ENCODE measurements around the gene NKD1.

NKD1 gene

DNA sequence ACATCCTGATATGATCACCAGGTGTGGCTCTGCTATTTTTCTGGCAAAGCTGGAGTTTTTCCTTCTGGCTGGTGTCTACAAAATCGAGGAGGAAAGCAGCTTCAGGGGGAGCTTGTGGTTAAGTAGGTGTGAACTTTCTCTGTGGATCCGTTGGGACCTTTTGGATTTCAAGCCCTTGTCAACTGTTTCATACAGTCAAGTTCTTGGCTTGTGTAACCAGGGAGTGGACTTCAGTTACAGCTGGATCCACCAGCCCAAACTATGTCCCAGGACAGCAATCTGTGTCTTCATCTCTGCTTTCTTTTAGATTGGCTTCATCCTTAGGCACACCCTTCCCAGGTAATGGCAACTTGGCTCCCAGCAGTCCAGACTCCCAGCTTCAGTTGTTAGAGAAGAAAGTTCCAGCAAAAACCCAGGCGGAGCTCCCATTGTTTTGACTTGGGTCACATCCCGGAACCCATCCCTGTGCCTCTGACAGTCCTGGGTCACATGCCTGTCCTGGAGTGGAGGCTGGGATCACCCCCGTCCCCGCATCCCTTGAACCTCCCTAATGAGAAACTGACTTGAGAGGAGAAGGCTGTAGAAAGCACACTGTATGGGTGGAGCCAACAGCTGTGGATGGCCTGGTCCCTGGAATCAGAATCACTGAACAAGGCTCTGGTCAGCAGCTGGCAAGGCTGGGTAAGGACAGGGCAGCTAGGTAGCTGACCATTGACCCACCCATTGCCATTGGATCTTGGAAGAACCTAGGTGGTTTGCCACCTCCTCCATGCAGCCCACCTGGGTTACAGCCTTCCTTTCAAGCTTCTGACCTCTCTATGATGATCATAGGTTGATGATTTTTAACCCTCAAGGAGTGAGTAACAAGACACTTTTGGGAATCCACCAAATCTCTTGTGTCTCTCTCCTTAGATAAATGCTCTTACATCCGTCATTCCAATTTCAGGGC, 18.1 kb downstream of the NKD1 start:
- H3K4me1 Mint-ChIP-seq (ENCODE audit: low read depth) = no peaks in the 10 kb centered on the region
- no peaks in the 10 kb centered on the region for H3K36me3 Mint-ChIP-seq (ENCODE audit: low read depth)
- peaks cover 7% of the 10 kb centered on the region for H3K27me3 Mint-ChIP-seq
- no peak overlapping the region for H3K27ac Mint-ChIP-seq
- H3K9me3 Mint-ChIP-seq = peaks cover 7% of the 10 kb centered on the region
- intact Hi-C loops (cut with micrococcal nuclease) = no loop called here
- H3K4me3 Mint-ChIP-seq = no peak overlapping the region

DNA sequence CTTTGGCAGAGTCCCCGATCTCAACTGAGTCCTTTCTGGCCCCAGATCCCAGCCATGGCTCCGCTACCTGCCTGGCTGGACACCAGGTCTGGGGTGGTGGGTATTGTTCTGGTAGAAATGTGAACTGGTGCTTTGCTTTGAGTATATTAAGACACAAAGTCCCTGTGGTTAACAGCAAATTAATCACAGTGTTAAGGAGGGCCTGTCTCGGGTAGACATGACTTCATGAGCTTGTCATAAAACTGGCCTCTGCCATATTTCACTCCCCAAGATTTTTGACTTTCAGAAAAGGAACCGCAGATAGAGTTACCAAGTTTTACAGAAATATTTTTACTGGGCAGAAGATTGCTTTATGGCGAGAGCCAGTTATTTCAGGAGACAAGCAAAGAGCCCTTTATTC, 19.5 kb downstream of the NKD1 start:
- Mint-ChIP-seq H3K4me3 (no peak overlapping the region), H3K4me1 (ENCODE audit: low read depth) (no peaks in the 10 kb centered on the region), H3K27ac (no peak overlapping the region), H3K27me3 (peaks cover 12% of the 10 kb centered on the region), H3K36me3 (ENCODE audit: low read depth) (no peaks in the 10 kb centered on the region), H3K9me3 (no peaks in the 10 kb centered on the region)
- intact Hi-C loops (cut with micrococcal nuclease) = no loop called here

GRCh38 chr16:50568187-50568815, 20.1 kb downstream of the NKD1 start:
- H3K4me3 Mint-ChIP-seq = no peak overlapping the region
- peaks cover 12% of the 10 kb centered on the region for H3K27me3 Mint-ChIP-seq
- H3K36me3 Mint-ChIP-seq (ENCODE audit: low read depth) = no peaks in the 10 kb centered on the region
- intact Hi-C loops (cut with micrococcal nuclease) = no loop called here
- H3K27ac Mint-ChIP-seq = no peak overlapping the region
- H3K4me1 Mint-ChIP-seq (ENCODE audit: low read depth) = no peaks in the 10 kb centered on the region
- no peaks in the 10 kb centered on the region for H3K9me3 Mint-ChIP-seq

DNA sequence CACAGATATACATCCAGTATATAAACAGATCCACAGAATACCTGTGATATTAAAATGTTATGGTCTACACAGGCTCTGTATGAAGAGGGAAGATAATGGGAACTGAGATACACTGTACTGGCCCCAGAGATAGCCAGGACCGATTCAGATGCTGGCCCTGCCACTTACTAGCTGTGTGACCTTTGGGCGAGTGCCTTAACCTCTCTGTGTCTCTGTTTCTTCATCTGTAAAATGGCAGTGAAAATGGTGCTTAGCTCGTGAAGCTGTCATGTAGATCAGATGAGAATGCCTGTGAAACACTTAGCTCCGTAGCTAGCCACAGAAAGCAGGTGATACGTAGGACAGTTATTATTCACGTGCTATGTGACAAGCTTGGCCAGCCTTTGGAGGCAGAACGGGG, 22.2 kb downstream of the NKD1 start:
- H3K9me3 Mint-ChIP-seq = no peaks in the 10 kb centered on the region
- no peak overlapping the region for H3K4me3 Mint-ChIP-seq
- H3K4me1 Mint-ChIP-seq (ENCODE audit: low read depth) = no peaks in the 10 kb centered on the region
- no peaks in the 10 kb centered on the region for H3K36me3 Mint-ChIP-seq (ENCODE audit: low read depth)
- H3K27ac Mint-ChIP-seq = no peak overlapping the region
- H3K27me3 Mint-ChIP-seq = peaks cover 12% of the 10 kb centered on the region
- intact Hi-C loops (cut with micrococcal nuclease) = no loop called here

GRCh38 chr16:50570808-50571598, 22.8 kb downstream of the NKD1 start:
- Mint-ChIP-seq H3K9me3 (no peaks in the 10 kb centered on the region), H3K27ac (no peak overlapping the region), H3K4me3 (no peak overlapping the region), H3K4me1 (ENCODE audit: low read depth) (no peaks in the 10 kb centered on the region), H3K36me3 (ENCODE audit: low read depth) (no peaks in the 10 kb centered on the region), H3K27me3 (peaks cover 12% of the 10 kb centered on the region)
- intact Hi-C loops (cut with micrococcal nuclease) = no loop called here

- intact Hi-C loops (cut with micrococcal nuclease) = no loop called here
- Mint-ChIP-seq H3K27me3 (peaks cover 12% of the 10 kb centered on the region), H3K9me3 (no peaks in the 10 kb centered on the region), H3K27ac (no peak overlapping the region), H3K4me1 (ENCODE audit: low read depth) (no peaks in the 10 kb centered on the region), H3K4me3 (no peak overlapping the region), H3K36me3 (ENCODE audit: low read depth) (no peaks in the 10 kb centered on the region)
Measured at GRCh38 chr16:50571786-50572185, 23.6 kb downstream of the NKD1 start.

DNA sequence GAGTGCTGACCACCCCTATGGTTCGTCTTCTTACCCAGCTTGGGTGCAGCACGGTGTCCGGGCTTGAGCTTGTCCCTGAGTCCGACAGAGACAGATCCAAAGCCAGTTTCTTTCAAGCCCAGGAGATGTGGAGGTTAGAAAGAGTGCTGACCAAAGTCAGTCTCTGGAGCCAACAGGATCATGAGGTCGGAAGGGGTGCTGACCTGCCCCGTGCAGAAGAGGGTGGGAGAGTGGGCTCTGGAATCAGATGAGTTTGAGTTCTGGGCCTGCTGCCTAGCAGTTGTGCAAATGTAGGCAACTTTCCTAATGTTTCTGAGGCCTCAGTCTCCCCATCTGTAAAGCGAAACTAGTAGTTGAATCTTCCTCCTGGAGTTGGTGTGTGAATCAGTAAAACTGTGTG, 24.5 kb downstream of the NKD1 start:
- no peak overlapping the region for H3K4me3 Mint-ChIP-seq
- intact Hi-C loops (cut with micrococcal nuclease) = no loop called here
- peaks cover 1% of the 10 kb centered on the region for H3K4me1 Mint-ChIP-seq (ENCODE audit: low read depth)
- peaks cover 12% of the 10 kb centered on the region for H3K27me3 Mint-ChIP-seq
- no peaks in the 10 kb centered on the region for H3K9me3 Mint-ChIP-seq
- H3K27ac Mint-ChIP-seq = no peak overlapping the region
- no peaks in the 10 kb centered on the region for H3K36me3 Mint-ChIP-seq (ENCODE audit: low read depth)

GRCh38 chr16:50573279-50573678, 25.1 kb downstream of the NKD1 start:
- H3K27me3 Mint-ChIP-seq = peaks cover 9% of the 10 kb centered on the region
- no peak overlapping the region for H3K4me3 Mint-ChIP-seq
- peaks cover 7% of the 10 kb centered on the region for H3K4me1 Mint-ChIP-seq (ENCODE audit: low read depth)
- H3K36me3 Mint-ChIP-seq (ENCODE audit: low read depth) = no peaks in the 10 kb centered on the region
- intact Hi-C loops (cut with micrococcal nuclease) = no loop called here
- H3K27ac Mint-ChIP-seq = no peak overlapping the region
- H3K9me3 Mint-ChIP-seq = no peaks in the 10 kb centered on the region

DNA sequence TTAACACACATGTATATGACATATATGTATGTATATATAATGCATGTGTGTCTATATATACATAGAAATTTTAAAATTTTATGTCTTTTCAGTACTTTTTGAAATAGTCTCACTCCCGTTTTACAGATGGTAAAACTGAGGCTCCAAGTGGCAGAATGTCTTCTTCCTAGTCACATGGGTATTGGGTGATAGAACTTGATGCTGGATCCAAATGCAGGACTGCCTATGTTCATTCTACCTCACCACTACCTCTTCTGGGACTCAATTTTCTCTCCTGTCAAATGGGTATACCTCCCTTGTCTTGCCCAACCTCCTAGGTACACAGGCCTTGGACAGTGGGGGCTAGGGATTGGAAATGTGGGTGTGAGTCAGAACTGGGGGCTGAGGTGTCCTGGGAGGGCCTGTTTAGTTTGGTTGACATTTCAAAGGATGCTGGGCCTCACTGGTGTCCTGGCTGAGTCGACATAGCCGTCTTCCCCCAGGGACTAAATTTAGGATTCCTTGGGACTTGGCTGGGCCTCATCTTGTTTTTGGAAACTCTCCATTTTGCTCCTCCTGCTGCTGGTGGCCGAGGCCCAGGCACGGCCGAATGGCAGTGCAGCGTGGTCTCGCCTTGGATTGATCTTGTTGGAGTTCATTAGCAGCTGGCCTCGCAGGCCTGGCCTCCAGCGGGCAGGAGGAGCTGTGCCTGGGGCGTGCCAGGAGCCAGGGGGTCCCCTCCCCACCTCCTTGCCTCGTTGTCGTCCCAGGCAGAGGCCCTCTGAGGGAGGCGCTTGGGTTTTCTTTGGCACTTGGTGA, 25.9 kb downstream of the NKD1 start:
- Mint-ChIP-seq H3K27me3 (peaks cover 9% of the 10 kb centered on the region), H3K36me3 (ENCODE audit: low read depth) (no peaks in the 10 kb centered on the region), H3K4me1 (ENCODE audit: low read depth) (peaks cover 8% of the 10 kb centered on the region), H3K27ac (no peak overlapping the region), H3K9me3 (peaks cover 4% of the 10 kb centered on the region), H3K4me3 (no peak overlapping the region)
- intact Hi-C loops (cut with micrococcal nuclease) = no loop called here

GRCh38 chr16:50574745-50575136, 26.5 kb downstream of the NKD1 start:
- Mint-ChIP-seq H3K9me3 (peaks cover 10% of the 10 kb centered on the region), H3K4me3 (no peak overlapping the region), H3K4me1 (ENCODE audit: low read depth) (peaks cover 8% of the 10 kb centered on the region), H3K27ac (no peak overlapping the region), H3K27me3 (peaks cover 6% of the 10 kb centered on the region), H3K36me3 (ENCODE audit: low read depth) (no peaks in the 10 kb centered on the region)
- intact Hi-C loops (cut with micrococcal nuclease) = no loop called here

DNA sequence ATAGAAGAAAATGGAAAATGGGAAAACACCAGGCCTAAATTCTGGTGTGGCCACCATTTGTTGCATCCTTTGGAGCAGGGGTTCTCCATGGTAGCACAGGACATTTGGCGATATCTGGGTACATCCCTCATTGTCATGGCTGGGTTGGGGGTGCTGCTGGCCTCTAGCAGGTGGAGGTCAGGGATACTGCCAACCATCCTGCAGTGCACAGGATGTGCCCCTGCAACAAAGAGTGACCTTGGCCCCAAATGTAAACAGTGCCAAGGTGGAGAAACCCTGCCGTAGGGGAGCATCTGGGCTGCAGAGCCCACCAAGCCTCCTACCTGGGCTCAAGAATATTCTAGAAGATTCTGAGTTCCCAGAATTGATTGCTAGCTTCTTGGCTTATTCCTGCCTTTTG, 27.5 kb downstream of the NKD1 start:
- H3K4me3 Mint-ChIP-seq = no peak overlapping the region
- peaks cover 5% of the 10 kb centered on the region for H3K27me3 Mint-ChIP-seq

GRCh38 chr16:50576403-50577113, 28.4 kb downstream of the NKD1 start:
- Mint-ChIP-seq H3K27ac (no peak overlapping the region), H3K4me3 (no peak overlapping the region), H3K36me3 (ENCODE audit: low read depth) (no peaks in the 10 kb centered on the region), H3K9me3 (peaks cover 14% of the 10 kb centered on the region), H3K4me1 (ENCODE audit: low read depth) (peaks cover 8% of the 10 kb centered on the region), H3K27me3 (peaks cover 4% of the 10 kb centered on the region)
- intact Hi-C loops (cut with micrococcal nuclease) = no loop called here

More for the DNA sequence above, 27.5 kb downstream of the NKD1 start:
- no peak overlapping the region for H3K27ac Mint-ChIP-seq
- intact Hi-C loops (cut with micrococcal nuclease) = no loop called here
- H3K9me3 Mint-ChIP-seq = peaks cover 14% of the 10 kb centered on the region
- peaks cover 8% of the 10 kb centered on the region for H3K4me1 Mint-ChIP-seq (ENCODE audit: low read depth)
- no peaks in the 10 kb centered on the region for H3K36me3 Mint-ChIP-seq (ENCODE audit: low read depth)

- Mint-ChIP-seq H3K9me3 (peaks cover 14% of the 10 kb centered on the region), H3K36me3 (ENCODE audit: low read depth) (no peaks in the 10 kb centered on the region), H3K27me3 (no peaks in the 10 kb centered on the region), H3K4me1 (ENCODE audit: low read depth) (peaks cover 8% of the 10 kb centered on the region), H3K4me3 (no peak overlapping the region), H3K27ac (no peak overlapping the region)
- intact Hi-C loops (cut with micrococcal nuclease) = no loop called here
Measured at GRCh38 chr16:50578137-50578536, 29.9 kb downstream of the NKD1 start.
